Mammary epithelial cell (primary cell): ENCODE measurements around the gene SEMA3A.

Experiments
- CTCF ChIP-seq, 2 donors: IDR thresholded peaks in 1 of 2; conservative IDR thresholded peaks in 1 of 2; 2 replicates each; pipeline ENCODE4 v1.5.1; 2011 to 2012; ENCODE audit warnings: inconsistent platforms in 2 of 2, low read length in 2 of 2, mild to moderate bottlenecking in 2 of 2, control low read depth in 1 of 2, low read depth in 1 of 2; ENCODE audit not compliant: insufficient read depth in 1 of 2; ENCODE audit errors: extremely low read depth in 1 of 2
- EZH2 ChIP-seq: IDR thresholded peaks from 2 replicates; pipeline ENCODE4 v1.6.1; 2012; ENCODE audit warnings: low read length, inconsistent platforms, borderline replicate concordance

- TF ChIP-seq CTCF (conservative IDR thresholded peaks at IDR 0.05 in 1 of 2, IDR thresholded peaks at IDR 0.05 in 1 of 2; ENCODE audit: extremely low read depth in 1 of 2, insufficient read depth in 1 of 2, low read depth in 1 of 2, low read length in 2 of 2) (no peak), EZH2 (no peak)
Measured at GRCh38 chr7:83937930-83938329, 256.7 kb downstream of the SEMA3A start.
